Astrocyte (in vitro differentiated cells and primary cell): Measurements from ENCODE around the gene ITGA1.

Source experiments
- CTCF ChIP-seq: IDR thresholded peaks from 2 replicates; pipeline ENCODE4 v1.5.1; 2011; ENCODE audit warnings: low read depth, mild to moderate bottlenecking, inconsistent platforms, low read length, moderate library complexity; ENCODE audit not compliant: insufficient read depth
- EZH2 ChIP-seq: IDR thresholded peaks from 2 replicates; pipeline ENCODE4 v1.6.1; 2012; ENCODE audit warnings: mild to moderate bottlenecking, low read length, inconsistent platforms; ENCODE audit not compliant: insufficient read depth

- TF ChIP-seq CTCF (no peak), EZH2 (no peak)
These were observed 205.7 kb downstream of the ITGA1 start for GRCh38 chr5:52993367-52993766.
